Cerebellar cortex (tissue), 1 donor: Measurements from ENCODE around the gene MAFF.

Experiments
- DNase-seq: peaks from one replicate; pipeline ENCODE4 v3.0.0-alpha.2; 2015; ENCODE audit warnings: low spot score

The MAFF gene

DNA sequence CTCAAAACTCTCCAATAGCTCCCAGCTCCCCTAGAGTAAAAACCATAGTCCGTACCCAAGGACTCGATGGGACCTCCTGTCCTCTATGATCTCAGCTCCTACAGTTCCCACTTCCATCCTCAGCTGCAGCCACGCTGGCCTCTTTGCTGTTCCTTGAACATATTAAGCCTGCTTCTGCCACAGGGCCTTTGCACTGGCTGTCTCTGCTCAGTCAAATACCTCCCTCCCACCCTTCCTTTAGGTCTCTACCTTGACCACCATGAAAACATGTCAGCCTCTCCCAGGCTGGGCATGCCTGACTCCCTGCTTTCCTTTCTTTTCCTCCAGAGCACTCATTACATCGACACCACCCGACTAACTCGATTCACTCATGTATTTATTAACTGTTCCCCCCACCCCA lies 46.5 kb downstream of the MAFF start:
- no peak for DNase-seq

DNA sequence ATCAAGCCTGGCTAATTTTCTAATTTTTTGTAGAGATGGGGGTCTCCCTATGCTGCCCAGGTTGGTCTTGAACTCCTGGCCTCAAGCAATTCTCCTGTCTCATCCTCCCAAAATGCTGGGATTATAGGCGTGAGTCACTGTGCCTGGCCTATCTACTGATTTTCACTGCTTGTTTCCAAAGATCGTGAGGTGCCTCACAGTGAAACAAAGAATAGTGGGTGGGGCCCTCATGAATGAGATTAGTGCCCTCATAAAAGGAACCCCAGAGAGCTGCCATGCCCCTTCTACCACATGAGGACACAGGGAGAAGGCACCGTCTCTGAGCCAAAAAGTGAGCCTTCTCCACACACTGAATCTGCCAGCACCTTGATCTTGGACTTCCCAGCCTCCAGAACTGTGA lies 47.5 kb downstream of the MAFF start:
- DNase-seq = no peak

- no peak for DNase-seq
Measured at GRCh38 chr22:38249803-38250642, 48.2 kb downstream of the MAFF start.

DNA sequence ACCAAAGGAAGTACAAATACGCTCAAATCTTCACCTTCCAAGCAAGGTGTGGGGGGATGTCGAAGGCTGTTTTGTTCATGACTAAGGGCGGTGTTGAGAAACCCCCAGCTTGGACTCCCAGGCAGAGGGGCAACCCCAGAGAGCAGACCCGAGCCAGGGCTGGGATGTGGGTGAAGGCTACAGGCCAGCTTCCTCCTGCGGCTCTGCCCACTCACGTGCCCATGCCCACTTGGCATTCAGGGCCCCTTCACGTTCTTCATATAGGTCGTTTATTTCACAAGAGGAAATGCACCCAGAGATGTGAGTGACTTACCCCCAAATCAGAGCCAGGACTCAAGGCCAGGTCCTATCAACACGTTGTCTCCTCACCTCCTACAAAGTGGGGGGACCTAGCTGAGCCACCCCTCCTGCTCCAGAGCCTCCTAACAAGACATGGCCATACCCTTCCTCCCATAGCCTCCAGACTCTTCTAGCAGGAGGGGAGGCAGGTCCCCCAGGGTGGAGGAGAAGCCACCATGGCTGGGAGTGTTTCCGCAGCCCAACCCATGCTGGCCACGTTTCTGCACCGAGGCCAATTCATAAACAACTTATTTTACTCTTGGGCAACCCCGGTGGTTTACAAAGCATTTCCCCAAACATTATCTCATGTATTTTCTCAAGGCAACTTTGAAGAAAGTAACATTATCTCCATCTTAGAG lies 49.0 kb downstream of the MAFF start:
- no peak for DNase-seq

- no peak for DNase-seq
Measured at GRCh38 chr22:38251341-38251692, 49.5 kb downstream of the MAFF start.

GRCh38 chr22:38255697-38256096 lies 53.9 kb downstream of the MAFF start:
- no peak for DNase-seq

DNA sequence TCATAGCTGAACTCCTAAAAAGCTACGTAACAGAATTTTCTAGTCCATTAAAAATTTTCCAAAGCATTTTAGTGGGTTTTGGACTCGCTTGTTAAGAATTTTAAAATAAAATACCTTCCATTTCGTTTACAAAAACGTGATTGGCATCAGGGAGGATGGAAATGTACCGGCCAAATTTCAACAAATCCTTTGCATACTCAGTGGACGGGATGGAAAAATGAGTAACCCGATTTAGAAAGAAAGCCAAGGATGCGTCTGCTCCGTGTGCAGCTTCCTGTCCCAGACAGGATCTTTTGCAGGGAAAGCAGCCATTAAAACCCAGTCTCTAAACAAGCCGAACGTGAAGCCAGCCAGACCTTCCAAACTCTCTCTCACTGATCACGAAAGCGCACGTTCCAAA lies 55.4 kb downstream of the MAFF start:
- no peak for DNase-seq

GRCh38 chr22:38257650-38258250 lies 56.0 kb downstream of the MAFF start:
- no peak for DNase-seq

DNA sequence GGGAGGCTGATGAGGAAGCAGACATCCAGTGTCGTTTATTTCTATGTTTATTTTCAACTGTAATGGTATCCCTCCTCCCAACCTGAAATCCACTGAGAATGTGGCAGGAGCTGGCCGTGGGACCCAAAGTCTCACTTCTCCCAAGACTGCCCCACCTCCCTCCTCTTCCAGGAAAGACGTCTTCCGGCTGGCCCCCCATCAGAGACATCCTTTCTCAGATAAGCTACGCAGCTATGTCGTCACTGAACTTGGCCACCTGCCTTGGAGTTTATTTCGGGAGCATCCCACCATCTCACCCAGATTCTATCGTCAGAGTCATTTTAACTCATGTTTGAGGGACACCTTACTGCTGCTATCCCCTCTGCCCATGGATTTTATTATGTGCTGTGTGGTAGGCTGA lies 57.1 kb downstream of the MAFF start:
- no peak for DNase-seq

DNA sequence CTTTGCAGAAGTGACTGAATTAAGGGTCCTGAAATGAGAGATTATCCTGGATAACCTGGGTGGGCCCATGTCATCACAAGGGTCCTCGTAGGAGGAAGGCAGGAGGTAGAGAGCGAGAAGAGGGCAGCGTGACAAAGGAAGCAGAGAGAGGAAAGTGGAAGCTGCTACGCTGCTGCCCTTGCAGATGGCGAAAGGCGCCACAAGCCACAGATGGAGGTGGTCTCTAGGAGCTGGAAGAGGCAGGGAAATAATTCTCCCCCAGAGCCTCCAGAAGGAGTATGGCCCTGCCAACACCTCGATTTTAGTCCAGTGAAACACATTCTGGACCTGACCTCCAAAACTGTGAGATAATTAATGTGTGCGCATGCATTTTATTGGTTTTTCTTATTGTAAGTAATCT lies 57.6 kb downstream of the MAFF start:
- DNase-seq = no peak

DNA sequence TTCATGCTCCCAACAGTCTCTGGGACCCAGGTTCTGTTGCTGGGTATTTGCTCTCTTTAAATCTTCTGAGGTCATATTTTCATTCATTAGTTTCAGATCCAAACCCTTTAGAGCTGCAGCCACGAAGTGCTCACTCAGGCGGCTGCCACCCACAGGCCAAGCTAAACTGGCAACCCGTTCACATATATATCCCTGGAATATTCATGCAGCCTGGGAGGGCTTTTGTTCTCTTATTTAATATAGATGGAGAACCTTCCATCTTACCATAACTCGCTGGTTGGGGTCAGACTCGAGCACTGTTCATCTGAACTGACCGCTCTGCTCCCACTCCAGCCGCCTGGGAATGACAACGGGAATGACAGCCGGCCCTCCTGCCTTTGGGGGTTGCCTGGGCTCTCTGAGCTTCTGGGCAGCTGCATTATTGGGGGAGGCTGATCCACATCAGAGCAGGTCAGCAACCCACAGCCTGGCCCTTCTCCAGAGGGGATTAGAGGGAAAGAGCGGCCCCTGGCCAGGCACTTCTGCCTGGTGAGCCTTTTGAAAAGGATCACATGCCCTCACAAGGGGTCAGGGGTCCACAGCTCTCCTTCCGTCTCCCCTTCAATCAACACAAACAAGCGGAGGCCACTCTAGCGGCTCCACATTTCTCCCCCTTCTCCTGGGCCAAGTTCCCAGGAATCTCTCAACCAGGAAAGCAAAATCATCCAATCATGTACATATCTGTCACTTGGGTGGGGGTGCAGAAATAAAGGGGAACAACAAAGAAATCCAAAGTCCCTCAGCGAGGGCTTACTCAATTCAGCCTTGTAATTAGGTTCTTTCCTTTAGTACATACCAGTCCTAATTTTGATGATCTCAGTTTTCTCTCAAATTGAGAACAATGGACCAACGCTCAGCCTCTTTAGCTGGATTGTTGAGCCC lies 59.2 kb downstream of the MAFF start:
- DNase-seq = peak; percentile 63

DNA sequence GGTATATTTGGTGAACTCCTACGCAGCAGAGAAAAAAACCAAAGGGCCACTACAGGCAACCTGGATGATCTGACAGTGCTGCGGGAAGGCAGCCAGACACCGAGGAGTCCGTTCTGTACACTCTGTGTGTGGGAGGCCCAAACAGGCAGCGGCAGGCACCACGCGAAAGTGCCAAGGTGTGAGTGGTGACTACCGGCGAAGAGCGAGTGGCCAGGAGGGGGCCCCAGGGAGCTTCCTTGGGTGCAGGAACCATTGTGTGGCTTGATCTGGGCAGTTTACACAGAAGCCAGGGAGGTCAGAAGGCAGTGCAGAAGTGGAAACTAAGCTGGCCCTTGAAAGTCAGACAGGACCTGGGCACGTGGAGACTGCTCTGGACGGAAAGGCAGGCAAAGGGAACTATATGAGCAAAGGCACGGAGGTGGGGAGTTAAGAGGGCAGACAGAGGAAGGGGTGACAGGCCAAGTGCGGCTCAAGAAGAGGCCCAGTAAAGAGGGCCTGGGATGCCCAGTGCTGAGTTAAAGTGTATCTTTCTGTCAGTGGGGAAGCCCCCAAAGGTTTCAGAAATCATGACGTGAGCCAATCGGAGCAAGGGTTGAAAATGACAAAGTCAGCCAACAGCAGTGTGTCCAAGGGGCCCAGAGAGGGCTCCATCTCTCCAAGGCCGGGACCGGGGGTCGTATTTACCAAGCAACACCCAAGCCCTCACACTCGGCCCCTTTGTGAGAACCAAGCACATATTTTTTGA lies 60.4 kb downstream of the MAFF start:
- DNase-seq = peak; percentile 76

DNA sequence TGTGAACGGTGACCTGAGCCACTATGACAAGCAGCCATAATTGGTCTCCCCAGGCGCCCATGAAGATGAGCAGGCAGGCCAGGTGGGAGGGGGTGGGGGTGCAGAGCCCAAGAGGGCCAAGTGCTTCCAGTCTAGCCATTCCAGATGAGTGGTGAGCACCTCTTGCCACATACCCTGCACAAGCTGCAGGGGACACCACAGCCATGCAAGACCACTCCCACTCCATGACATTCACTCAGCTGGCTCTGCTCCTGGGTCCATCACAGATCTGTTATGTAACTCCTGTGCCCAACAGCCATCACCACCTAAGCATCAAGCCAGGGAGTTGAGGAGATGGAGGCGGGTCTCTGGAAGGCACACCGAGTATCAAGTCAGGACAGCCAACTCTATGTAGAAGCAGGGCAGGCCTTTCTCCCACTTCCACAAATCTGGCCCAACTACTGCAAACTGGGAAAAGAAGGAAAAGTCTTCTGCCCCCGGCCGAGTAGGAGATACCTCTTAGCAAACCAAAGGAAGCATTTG lies 62.6 kb downstream of the MAFF start:
- DNase-seq = no peak
